Measurements from ENCODE around the gene CFI. TPM values are rescaled to one million over a fixed set of nuclear protein-coding genes. Genes with fewer than 3 reads are reported as not detected.

CFI gene
- total RNA-seq, 1 donor from 2014 or later: 11.6 TPM

DNA sequence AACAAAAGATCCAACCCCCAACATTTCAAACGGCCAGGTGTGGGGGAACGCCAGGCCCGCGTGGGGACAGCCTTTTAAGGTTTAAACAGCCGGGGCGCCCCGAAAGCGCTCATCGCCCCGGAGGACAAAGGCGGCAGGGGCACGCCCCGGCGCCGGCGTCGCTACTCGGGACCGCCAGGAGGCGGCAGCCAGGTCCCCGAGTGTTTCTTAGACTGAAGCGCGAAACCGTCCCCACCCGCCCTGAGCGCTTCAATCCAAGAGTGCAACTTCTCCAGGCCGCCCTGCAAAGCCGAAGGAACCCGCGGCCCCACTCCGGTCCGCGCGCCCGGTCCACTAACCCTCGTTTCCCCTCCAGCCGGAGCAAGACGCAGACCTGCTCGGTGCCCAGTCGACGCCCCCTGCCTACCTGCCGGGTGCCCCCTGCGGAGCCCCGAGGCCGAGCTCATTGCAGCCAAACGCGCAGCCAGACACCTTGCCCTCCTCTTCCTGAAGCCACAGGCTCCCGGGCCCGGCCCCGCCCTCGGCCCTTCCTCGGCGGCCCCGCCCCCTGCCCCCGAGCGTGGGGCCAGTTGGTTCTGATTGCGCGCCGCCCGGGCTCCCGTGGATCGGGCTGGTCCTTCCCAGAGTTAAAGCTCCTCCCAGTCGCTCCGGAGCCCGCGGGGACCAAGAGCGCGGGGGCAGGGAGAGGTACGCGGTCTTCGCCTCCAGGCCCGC is 98.7 kb downstream of the CFI start, which contains the start of gene CASP6:
Gene CASP6, minus strand, starts transcription at position 496 of the 714 bp plus-strand sequence. Its CDS starts 50 bp downstream, at position 446.
- ATAC-seq (peak; percentile 98), DNase-seq (peak; percentile 94)
- intact Hi-C loops (cut with micrococcal nuclease): no loop called here

DNA sequence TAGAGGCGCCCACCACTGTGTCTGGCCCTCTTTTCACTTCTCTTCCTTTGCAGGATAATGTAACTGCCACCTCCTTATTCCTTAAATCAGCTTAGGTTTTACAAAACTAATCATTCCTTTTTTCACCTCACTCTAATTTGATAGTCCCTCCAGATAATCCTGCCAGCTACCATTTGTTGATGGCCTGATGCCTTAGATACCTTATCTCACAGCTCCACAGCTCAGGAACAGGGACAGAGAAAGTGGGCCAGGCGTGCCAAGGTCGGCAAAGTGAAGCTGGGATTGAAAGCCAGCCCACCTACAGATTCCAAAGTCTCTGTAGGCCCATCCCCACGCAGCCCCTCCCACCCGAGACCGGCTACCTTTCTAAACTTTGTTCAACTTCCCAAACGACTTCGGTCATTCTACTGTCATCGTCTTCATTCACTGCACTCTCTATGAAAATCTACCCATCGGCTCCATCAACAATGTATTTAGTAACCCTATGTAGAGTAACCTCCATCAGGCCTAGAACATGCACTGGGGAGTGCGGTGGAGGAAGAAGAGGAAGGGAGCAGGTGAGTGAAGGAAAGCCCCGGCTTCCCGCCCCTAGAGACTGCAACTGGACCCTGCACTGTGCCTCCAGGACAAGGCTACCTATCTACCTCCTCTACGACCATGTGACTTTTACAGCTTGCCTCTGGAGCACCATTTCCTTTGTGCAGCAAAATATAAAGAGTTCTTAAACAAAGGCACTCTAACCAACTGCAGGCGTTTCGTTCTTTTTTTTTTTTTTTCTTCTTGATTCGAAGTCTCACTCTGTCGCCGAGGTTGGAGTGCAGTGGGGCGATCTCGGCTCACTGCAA is 100.0 kb downstream of the CFI start:
- ATAC-seq (no peak), DNase-seq (no peak)
- intact Hi-C loops (cut with micrococcal nuclease): no loop called here

DNA sequence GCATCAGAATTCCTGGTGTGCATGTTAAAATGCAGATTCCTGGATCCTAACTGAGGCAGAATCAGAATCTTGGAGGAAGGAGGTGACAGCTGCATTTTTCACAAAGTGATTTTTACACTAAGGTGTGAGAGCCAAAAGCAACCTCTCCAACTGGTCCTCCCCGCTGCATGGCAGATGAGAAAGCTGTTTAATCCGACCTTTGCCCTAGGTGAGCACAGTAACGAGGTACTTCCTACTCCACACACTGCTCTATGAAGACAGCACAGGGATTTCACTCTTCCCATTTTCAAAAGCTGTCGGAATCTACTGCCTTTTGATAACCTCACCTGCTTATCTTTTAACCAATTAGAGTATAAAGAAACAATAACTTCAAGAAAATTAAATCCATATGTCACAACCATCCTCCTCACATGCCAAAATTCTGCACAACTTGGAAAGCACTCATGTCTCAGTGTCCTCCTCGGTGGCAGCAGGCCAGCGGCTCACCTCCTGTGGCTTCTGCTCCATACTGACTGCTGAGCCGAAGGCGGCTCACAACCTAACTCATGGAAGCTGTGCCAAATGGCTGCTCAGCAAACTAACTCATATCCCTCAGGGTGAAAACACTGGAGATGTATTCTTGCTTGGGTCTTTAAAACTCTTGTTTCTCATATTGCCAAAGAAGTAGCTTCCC is 102.1 kb downstream of the CFI start:
- ATAC-seq (no peak), DNase-seq (no peak)
- intact Hi-C loops (cut with micrococcal nuclease): no loop called here

DNA sequence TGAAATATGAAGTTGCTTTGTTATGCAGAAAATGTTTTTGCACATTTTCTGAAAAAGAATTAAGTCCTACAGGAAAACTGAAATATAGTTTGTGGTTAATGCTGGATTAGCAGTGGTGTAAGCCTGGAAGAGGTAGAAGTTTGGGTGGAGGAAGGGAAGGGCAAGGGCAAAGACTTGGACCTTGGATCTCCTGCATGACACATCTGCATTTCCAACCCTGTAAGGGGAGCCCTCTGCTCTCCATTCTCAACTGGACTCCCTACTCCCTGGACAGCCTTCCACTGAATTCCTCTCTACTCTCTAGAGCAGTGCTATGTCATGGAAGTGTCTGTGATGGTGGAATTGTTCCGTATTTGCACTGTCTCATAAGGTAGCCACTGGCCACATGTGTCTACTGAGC is 103.1 kb downstream of the CFI start:
- no peak for DNase-seq
- no peak for ATAC-seq
- intact Hi-C loops (cut with micrococcal nuclease): no loop called here

DNA sequence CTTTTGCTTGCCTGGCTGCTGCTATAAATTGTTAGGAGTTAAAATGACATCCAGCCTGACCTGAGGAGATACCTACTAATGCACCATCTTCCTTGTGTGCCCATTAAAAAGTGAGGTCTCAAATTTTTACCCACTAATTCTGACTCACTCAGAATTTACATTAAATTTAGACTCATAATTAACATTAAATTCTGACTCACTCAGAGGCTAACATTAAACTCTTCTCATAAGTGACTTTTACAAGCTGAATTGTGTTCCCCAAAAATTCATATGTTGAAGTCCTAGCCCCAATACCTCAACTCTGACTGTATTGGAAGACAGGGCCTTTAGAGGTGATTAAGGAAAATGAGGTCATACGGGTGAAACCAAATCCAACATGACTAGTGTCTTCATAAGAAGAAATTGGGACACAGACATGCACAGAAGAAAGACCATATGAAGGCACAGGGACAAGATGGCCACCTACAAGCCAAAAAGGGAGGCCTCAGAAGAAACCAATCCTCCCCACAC is 110.3 kb downstream of the CFI start:
- intact Hi-C loops (cut with micrococcal nuclease): no loop called here
- no peak for ATAC-seq

More for the DNA sequence above, 110.3 kb downstream of the CFI start:
- no peak for DNase-seq

Other genes starting within 250 kb of the CFI start
- 3.5 TPM for gene MCUB, start 241.8 kb downstream of the CFI start, total RNA-seq
- 7.1 TPM for gene CASP6, start 98.6 kb downstream of the CFI start, total RNA-seq
- 73.7 TPM for gene PLA2G12A, start 71.9 kb downstream of the CFI start, total RNA-seq
- gene GAR1, start 13.8 kb upstream of the CFI start, total RNA-seq: 9.2 TPM
- gene RRH, start 26.0 kb upstream of the CFI start, total RNA-seq: not detected
- gene LRIT3, start 46.1 kb upstream of the CFI start, total RNA-seq: not detected
- 12.3 TPM for gene EGF, start 110.9 kb upstream of the CFI start, total RNA-seq